Loucy (cell line): Measurements from ENCODE around the gene GPI.

Experiments
- EZH2phosphoT487 ChIP-seq: fragments of 200-600 bp; IDR thresholded peaks from 2 replicates; pipeline ENCODE4 v1.6.1; 2018; ENCODE audit warnings: antibody characterized with exemption, mild to moderate bottlenecking, moderate library complexity, borderline replicate concordance
- TF ChIP-seq, protein P1 (sequence below): fragments of 200-600 bp; sonication (generic); conservative IDR thresholded peaks from 2 replicates; pipeline ENCODE4 v1.5.1; 2014; ENCODE audit warnings: mild to moderate bottlenecking, antibody characterized with exemption, low read length

GRCh38 chr19:34348899-34349487 is 16.0 kb upstream of the GPI start:
- TF ChIP-seq, protein P1, sequence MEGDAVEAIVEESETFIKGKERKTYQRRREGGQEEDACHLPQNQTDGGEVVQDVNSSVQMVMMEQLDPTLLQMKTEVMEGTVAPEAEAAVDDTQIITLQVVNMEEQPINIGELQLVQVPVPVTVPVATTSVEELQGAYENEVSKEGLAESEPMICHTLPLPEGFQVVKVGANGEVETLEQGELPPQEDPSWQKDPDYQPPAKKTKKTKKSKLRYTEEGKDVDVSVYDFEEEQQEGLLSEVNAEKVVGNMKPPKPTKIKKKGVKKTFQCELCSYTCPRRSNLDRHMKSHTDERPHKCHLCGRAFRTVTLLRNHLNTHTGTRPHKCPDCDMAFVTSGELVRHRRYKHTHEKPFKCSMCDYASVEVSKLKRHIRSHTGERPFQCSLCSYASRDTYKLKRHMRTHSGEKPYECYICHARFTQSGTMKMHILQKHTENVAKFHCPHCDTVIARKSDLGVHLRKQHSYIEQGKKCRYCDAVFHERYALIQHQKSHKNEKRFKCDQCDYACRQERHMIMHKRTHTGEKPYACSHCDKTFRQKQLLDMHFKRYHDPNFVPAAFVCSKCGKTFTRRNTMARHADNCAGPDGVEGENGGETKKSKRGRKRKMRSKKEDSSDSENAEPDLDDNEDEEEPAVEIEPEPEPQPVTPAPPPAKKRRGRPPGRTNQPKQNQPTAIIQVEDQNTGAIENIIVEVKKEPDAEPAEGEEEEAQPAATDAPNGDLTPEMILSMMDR = no peak
- TF ChIP-seq EZH2phosphoT487 = no peak
